Vagina (tissue), 1 donor: ENCODE results near the gene PIGP. TPM values are rescaled to one million over a fixed set of nuclear protein-coding genes. Genes with fewer than 3 reads are reported as not detected.

Experiments used
- small RNA-seq: library from RNA; depleted of rRNA; stranded (forward); fragments of <200 nt; gene quantifications from one replicate; pipeline ENCODE3, GENCODE V24; 2016
- total RNA-seq: library from RNA; depleted of rRNA; stranded (reverse); fragments of >200 nt; gene quantifications from one replicate; pipeline ENCODE4 v1.2.3, GENCODE V29; 2016

PIGP gene
- total RNA-seq, 1 donor from 2014 or later: 13.0 TPM

Small RNA genes lying within 50 kb of the gene (small RNA-seq; reads per million reads assigned to genes)
- gene RNU6-696P: not detected

Other genes with a start within 250 kb of the PIGP start
- gene HLCS, start 106.4 kb downstream of the PIGP start, total RNA-seq: 10.3 TPM
- gene RIPPLY3, start 66.4 kb downstream of the PIGP start, total RNA-seq: not detected
- gene TTC3, start 183 bp upstream of the PIGP start, total RNA-seq: 98.0 TPM
- 49.6 TPM for gene VPS26C, start 194.3 kb upstream of the PIGP start, total RNA-seq